D721Med (cell line): ENCODE data around the gene EIF2B5.

Experiments used
- DNase-seq: peaks from one replicate; pipeline ENCODE4 v3.0.0; 2011; ENCODE audit warnings: low spot score; ENCODE audit not compliant: insufficient read length
- FAIRE-seq: peaks from 2 replicates; lab custom pipeline; 2011; peaks lifted over from hg19 to GRCh38; lab: Jason Lieb, UNC
- CTCF ChIP-seq: IDR thresholded peaks from 2 replicates; pipeline ENCODE4 v1.5.1; 2012; ENCODE audit warnings: mild to moderate bottlenecking, control low read depth; ENCODE audit not compliant: insufficient read depth; ENCODE audit errors: missing control alignments

Gene EIF2B5

DNA sequence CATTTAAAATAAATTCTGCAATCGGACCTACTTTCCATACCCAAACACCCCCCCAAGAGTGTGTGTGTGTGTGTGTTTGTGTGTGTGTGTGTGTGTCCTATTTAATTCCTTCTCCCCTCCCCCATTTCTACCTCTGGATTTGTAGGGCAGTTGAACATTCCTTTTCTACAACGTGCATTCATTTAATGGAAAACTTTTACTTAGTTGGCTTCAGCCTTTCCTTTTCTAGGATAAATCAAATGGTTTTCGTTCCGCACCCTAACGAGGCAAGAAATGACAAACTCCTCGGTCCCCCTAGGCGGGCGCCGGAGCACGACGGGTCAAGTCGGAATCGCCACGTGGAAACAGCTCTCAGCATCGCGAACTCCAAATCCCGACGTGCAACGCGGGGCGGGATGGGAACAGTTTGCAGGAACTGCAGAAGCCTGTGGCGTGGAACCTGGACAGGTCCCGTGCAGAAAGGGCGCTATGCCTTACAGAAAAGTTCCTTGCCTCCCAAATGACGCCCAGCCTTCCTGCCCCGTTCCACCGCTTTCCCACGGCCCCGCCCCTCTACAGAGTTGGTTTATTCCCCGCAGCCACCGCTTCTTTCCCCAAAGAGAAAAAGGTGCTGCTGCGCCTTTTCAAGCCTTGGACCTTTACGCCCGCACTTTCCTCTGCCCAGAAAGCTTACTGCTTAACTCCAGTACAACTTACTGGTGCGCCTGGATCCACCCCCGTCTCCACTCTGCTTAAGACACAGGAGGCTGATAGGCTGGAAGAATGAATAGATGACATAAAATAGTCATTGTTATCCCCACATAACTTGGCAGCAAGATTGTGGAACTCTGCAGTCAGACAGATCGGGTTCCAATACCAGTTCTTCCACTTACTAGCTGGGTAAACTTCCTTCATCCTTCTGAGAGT is 1.1 kb upstream of the EIF2B5 start:
- FAIRE-seq (no peak), DNase-seq (no peak)
- no peak for TF ChIP-seq CTCF

GRCh38 chr3:184134746-184135148 is 411 bp upstream of the EIF2B5 start:
- TF ChIP-seq CTCF = no peak
- FAIRE-seq = no peak
- no peak for DNase-seq

- DNase-seq (no peak), FAIRE-seq (no peak)
- TF ChIP-seq CTCF = no peak
Measured at GRCh38 chr3:184135911-184136260, 728 bp downstream of the EIF2B5 start.

GRCh38 chr3:184140436-184140835 is 5.3 kb downstream of the EIF2B5 start:
- DNase-seq (no peak), FAIRE-seq (no peak)
- TF ChIP-seq CTCF = no peak

- DNase-seq = no peak
- FAIRE-seq = no peak
Measured at GRCh38 chr3:184142199-184142598, 7.0 kb downstream of the EIF2B5 start.

DNA sequence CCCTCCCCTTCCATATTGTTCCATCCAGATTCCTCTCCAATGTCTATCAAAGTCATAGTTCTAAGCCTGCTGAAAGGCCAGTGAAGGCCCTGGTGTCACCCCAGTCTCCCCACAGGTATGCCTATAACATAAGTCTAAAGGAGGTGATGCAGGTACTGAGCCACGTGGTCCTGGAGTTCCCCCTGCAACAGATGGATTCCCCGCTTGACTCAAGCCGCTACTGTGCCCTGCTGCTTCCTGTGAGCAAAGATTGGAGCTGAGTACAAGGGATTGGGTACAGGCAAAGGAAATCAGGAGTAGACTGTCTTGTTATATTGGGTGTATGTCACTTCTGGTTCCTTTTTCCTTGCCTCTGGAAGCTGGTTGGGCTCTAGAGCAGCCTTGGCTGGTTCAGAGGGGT is 8.2 kb downstream of the EIF2B5 start:
- DNase-seq (no peak), FAIRE-seq (no peak)

More at GRCh38 chr3:184142199-184142598, 7.0 kb downstream of the EIF2B5 start:
- TF ChIP-seq CTCF = no peak

More for the DNA sequence above, 8.2 kb downstream of the EIF2B5 start:
- TF ChIP-seq CTCF = no peak
